EH (cell line): ENCODE results near the gene KIAA1671.
A peak's percentile ranks its signal among the peaks of the same experiment; 100 is the strongest.

ENCODE experiments used
- DNase-seq: peaks from one replicate; pipeline ENCODE4 v3.0.0-alpha.2; 2015; ENCODE audit warnings: low read depth

The KIAA1671 gene

DNA sequence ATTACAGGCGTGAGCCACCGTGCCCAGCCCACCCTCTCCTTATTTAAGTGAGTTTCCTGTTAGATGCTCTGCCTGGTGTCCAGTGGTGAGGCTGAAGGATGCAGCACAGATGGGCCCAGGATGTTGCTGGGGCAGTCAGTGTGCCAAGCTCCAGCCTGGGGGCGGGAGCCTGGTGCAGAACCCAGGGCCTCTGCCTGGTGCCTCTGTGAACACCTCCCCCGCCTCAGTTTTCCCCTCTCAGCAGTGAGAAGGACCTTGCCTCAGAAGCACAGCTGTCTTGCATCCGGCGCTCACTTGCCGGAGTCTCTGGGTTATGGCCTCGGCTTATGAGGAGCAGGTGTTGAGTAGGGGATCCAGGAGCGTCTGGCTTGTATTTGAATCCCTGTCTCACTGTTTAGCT lies 116.2 kb downstream of the KIAA1671 start:
- DNase-seq = no peak

DNA sequence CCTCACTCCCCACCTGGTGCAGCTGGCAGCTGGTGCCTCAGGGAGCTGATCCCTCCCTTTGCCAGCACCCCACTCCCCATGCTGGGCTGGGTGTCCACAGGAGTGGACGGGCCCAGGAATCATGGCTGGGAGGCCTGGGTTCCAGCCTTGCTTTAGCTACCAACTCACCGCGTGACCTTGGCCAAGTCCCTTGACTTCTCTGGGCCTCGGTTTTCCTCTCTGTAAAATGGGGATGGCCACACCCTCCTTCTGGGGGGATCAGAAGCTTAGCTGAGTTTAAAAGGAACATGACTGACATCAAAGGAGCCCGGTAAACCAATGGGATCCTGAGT lies 116.9 kb downstream of the KIAA1671 start:
- DNase-seq = no peak

DNA sequence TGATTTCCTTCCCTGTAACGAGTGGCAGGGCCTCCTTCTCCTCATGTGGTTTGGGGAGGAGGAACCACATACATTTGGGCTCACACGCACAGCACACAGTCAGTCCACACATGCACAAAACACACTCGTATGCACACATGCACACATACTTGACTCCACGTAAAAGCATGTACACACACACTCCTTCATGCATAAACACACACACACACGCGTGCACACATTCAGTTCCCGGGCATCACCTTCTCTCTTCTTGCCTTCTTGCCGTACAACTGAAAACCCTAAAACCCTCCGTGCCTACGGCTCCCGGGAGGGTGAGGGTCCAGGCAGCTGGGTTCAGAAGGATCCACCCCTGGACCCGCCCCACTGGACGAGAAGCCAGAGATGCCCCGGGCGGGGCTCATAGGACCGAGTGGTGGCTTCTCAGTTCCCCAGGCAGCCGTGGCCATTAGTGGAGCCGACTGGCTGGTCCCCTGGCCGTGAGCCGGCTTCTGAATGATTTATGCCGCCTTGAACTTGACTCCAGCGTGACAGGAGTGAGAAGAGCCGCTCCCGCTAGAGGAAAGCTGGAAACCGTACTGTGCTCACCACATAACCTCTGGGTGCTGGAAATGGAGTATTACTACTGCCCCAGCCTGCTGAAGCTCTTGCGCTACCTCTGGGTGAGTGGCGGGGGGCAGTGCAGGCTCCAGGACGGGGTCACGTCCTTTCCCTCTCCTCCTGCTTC lies 117.4 kb downstream of the KIAA1671 start:
- DNase-seq = no peak

DNA sequence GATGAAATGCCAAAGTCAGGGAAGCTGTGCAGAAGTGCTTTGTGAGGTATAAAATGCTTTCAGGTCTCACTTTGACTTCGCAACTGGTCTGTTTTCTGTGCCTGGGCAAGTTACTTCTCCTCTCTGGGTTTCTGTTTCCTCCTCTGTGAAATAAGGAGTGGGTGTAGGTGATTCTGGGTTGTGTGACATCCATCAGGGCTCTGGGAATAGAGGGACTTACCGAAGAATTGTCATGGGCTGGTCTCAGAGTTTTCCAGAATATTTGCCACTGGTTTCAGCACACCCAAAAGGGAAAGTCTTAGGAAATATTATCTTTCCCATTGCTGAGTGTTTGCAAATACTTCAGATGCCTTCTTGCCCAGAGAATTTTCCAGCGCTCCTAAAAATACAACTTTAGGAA lies 118.4 kb downstream of the KIAA1671 start:
- DNase-seq = no peak

DNA sequence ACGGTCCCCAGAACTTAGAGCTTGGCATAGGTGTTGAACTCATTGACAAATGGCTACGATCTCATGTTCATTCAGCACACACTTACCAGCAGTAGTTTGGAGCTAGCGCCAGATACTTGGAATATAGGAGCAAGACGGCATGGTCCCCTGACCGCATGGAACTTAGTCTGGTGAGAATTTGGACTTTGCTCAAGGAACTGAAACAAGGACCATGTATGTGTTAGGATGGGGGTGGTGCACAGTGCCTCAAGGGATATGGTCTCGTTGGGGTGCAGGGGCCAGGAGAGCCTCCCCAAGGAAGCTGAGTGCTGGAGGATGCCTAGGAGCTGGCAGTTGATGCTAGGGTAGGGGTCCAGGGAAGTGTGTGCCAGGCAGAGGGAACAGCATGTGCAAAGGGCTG lies 119.2 kb downstream of the KIAA1671 start:
- DNase-seq = no peak

DNA sequence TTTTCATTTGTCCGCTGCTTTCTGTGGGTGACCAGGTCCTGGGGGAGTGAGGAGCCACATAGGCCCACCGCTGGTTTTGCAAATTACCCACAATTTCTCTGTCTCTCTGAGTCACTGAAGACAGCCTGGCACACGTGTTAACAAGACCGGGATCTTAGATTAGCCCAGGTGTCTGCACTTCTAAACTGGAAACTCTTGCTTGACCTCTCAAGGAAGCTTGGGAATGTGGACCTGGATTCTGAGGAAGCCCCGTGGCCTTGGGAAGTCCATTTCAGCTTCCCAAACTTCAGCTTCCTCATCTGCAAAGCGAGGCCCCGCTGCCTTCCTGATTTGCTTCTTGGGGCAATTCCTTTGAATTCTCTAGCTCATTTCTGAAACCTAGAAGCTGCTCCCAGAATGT lies 119.9 kb downstream of the KIAA1671 start:
- DNase-seq = no peak

DNA sequence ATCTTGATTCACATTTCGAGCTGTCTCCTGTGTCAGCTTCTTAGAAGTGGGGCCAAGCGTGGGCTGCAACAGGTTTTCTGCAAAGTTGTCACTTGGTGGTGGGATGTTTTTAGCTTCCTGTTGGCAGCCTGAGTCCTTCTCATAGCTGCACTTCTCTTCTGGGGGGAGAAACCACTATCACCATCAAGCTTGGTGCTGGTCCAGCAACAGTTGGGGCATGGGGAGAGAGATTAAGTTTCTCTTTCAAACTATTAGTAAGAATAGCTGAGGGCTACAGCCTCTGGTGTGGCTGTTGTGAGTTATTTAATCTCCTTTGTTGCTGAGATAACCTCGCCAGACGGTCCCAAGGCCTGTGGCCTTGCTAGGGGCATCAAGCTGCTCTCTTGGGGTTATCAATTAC lies 123.8 kb downstream of the KIAA1671 start:
- DNase-seq = no peak

DNA sequence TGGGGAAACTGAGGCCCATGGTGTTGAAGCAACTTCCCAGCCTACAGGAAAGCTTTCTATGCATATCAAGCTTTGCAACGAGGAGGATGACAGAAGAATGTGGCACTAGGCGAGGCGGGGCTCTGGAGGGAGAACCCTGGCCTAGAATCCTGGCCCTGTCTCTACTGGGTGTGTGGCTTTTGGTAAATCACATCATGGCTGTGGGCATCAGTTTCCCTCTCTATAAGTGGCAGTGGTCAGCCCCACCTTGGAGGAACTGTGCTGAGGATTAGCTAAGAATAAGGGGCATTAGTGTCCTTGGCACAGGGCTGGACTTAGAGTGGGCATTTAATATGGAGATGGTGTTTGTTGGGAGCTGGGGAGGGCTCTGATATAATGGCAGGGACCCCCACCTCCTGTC lies 124.5 kb downstream of the KIAA1671 start:
- DNase-seq = no peak

DNA sequence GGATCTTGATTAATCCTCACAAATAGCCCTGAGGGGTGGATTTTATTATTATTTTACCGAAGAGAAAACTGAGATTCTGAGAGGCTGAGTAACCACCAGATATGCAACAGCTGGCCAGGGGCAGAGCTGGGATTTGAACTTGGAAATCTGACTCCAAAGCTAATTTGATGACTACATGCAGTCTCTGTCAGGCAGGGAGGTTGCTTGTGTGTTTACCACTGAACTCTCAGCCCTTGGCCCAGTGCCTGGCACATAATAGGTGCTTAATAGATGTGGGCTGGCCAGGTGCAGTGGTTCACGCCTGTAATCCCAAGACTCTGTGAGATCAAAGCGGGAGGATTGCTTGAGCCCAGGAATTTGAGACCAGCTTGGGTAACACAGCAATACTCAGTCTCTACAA lies 125.4 kb downstream of the KIAA1671 start:
- DNase-seq = no peak

DNA sequence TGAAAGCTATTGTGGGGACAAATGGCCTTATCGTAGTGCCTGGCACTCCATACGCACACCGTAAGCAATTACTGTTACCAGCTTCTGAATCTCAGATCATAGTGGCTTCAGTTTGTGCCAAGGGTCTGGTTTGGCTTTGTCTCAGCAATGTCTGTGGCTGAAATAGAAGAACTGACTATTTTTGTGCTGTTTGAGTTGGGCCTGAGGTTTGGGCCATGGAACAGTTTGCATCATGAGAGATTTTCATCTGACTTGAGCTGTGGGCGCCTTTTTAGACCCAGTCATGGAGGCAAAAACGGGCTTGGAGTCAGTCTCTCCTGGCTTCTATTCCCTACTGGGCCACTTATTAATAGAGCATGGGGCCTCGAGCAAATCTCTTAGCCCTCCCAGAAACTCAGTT lies 126.1 kb downstream of the KIAA1671 start:
- no peak for DNase-seq

DNA sequence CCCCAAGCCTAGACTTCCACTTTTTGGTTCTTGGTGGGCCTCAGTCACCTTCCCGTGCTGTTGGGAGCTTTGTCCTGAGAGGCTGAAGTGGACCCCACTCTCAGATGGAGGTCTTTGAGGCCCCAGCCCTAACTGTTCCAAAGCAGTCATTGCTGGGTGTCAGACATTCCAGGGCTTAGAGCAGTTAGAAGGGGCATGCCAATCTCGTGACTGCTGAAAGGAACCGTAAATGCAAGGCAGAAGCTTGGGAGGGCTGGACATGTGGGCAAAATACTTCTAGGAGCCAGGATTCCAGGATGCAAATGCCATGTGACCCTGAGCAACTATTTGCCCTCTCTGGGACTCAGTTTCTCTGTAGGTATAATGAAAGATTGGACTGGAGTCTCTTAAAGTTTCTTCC lies 128.3 kb downstream of the KIAA1671 start:
- no peak for DNase-seq

DNA sequence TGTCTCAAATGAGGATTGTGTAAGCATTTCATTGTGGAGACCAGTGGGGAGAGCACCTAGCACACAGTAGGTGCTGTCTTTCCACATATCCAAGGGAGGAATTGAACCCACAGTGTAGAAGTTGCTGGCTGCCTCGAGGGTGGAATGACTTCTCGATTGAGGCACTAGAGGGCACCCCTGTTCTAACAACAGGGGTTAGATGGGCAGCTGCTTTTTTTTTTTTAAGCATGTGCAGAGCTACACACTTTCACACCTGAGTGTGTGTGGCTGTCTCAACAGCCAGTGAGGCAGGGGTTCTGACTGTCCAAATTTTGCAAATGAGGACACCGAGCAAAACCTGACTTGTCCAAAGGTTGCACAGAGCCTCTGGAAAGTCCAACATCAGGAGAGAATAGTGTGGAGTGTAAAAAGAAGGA lies 128.9 kb downstream of the KIAA1671 start:
- DNase-seq = peak; percentile 1

DNA sequence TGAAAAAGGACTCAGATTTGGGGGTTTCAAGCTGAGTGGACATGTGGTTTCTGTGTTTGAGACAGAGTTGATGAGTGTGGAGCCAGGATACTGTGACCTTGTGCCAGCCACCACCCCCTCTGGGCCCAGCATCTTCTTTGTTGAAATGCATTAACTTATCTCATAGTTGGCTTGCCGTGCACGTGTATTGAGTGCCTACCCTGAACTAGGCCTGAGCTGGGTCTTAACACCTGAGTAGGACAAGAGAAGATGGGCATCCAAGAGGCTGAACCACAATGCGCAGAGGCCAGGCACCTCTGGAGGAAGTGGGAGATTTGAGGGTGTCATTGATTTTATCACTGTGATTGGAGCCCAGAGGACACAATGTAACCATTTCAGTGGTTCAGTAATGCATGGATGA lies 129.6 kb downstream of the KIAA1671 start:
- no peak for DNase-seq

DNA sequence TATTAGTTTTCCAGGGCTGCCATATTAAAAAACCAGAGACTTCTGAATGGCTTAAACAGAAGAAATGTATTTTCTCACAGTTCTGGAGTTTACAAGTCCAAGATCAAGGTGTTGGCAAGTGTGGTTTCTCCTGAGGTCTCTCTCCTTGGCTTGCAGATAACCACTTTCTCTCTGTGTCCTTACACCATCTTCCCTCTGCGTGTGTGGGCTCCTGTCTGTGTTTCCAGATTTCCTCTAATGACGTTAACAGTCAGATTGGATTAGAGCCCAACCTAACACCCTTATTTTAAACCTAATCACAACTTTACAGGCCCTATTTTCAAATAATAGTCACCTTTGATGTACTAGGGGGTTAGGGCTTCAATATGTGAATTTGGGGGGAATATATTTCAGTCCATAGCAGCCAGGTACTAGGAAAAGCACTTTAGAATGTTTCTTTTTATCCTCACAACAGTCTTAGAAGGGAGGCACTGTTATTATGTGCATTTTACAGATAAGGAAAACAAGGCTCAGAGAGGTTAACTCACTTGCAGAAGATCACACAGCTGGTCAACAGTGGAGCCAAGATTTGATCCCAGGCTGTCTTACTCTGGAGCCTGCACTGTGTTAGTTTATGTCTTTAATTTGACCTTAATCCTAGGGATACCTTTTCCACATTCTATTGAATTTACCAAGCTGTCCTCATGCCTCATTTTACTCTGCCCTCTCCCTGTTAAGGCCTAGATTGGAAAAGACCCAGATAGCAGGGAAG lies 130.7 kb downstream of the KIAA1671 start:
- no peak for DNase-seq

DNA sequence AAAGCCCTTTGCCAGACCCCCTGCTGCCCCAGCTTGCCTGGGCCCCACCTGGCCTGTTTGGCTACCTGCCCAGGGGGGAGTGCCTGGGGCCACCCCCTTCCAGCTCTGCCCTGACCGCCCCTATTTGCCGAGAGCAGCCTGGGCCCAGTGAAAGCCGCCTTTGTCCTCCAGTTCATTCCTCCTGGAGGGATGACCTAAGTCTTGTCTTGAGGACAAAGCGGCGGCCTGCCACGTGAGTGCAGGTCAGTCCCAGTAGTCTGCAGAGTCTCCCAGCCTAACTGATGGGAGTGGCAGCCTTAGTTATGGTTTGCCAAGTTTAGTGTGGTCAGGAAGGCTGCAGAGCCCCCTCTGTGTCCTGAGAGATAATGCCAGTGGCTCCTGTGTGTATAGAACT lies 131.3 kb downstream of the KIAA1671 start:
- DNase-seq = no peak

DNA sequence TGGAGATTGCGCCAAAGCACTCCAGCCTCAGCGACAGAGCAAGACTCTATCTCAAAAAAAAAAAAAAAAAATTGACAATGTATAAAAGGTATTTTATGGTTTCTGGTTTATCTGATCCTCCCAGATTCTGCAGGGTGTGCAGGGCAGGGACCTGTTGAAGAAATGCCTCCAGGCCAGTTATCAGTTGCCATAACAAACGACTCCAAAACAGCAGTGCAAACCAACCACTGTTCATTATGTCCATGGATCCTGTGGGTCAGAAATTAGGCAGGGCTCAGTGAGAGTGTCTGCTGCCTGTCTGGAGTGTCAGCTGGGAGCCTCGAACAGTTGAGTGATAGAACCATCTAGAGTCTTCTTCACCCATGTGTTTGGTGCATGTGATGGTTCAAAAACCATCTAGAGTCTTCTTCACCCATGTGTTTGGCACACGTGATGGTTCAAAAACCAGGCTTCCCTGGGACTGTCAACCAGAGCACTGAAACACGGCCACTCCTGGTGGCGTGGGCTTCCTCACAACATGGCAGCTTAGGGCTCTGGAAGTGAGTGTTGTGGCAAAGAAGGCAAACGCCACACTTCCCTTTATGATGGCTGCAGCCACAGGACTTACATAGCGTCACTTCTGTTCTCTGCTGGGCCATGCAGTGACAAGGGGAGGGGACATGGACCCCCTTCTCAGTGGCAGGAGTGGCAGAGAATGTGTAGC lies 132.0 kb downstream of the KIAA1671 start:
- no peak for DNase-seq

DNA sequence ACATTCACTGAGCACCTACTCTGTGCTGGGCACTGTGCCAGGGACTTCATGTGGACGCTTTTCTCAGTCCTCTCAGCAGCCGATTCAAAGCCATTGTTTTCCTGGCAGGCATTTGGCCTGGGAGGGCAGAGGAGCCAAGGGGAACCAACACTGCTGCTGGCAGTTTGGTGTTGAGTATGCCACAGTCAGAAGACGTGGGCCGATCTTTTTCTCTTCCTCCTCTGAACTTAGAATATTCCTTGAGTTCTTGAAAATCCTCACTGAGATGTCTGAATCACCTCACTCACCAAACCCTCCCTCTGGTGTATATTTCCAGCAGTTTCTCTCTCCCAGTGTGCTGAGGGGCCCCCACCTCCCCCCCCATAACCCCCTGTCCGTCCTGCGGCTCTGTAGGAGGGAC lies 132.6 kb downstream of the KIAA1671 start:
- DNase-seq = no peak

DNA sequence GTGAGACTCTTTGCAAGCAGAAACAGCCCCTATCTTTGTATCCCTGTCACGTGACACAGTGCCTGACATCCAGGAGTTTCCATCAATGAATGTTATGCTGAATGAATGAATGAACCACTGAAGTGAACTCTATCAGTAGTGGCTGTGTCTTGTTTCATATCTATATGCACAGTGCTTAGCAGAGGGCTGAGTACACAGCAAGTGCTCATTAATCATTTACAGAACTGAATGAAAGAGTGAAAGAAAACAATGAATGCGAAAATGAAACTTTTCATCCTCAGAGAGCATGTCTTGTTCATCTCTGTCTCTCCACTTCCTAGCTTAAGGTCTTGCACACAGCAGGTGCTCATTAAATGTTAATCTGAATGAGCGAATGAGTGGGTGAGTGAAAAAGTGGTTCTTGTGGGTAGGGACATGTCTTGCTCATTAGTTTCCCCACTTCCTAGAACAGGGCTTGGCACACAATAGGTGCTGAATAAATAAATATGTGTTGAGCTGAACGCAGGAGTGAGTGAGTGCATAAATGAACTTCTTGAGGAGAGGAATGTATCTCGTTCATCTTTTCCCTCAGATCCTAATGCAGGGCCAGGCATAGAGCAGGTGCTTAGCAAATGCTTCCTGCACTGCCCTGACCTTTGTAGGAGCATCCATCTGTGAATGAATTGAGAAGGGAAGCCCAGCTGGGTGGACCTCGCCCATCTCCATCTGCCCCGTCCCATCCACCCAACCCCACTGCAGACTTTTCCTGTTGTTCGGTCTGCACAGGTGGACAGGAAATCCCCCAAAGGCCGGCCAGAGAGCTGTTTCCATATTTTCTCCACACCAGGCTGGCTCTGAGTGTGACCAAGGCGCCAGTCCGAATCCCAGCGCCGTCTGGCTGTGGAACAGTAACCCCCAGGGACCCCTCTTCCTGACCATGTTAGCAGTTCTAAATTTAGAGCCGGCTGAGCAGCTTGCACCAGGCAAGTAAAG lies 133.7 kb downstream of the KIAA1671 start:
- DNase-seq = no peak

DNA sequence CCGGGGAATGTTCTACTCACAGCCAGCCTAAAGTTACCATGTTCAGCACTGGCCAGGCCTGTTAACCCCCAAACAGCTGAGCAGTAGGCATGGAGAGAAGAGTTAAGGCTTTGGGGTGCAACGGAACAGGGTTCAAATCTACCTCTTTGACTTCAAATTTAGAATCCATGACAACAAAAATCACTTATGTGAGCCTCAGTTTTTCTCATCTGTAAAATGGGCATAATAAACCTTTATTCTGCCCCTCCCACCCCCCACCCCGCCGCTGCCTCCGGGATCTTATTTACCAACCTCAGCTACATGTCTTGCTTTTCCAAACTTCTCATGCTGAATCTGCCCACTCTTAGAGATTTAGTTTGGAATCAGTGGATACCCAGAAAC lies 134.4 kb downstream of the KIAA1671 start:
- no peak for DNase-seq

DNA sequence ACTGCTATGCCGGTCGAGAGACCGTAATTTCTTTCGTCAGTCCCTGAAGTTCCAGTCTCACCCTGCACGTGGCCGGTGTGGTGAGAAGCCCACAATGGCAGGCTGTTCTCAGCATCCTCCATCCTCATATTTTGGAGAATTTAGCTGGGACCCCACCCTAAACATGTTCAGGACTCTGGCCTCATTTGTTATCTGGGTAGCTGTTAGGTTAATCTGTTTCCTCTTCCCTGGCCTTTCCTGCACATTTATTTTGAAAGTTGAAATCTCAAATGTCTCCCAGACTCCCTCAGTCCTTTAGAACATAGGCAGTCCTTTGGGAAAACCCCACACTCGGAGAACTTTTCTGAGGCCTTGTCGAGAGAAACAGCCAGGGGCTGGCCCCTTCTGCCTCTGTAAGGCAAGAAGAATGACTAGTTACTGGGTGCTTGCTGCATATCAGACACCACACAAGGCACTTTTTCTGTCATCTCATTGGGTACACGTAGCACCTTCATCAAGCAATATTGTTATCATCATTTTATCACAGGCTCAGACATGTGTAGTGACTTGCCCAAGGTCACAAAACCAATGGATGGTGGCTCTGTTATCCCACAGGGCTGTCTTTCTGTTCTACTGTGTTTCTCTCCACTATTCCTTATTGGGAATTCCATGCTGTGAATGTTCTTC lies 137.8 kb downstream of the KIAA1671 start:
- DNase-seq = no peak

DNA sequence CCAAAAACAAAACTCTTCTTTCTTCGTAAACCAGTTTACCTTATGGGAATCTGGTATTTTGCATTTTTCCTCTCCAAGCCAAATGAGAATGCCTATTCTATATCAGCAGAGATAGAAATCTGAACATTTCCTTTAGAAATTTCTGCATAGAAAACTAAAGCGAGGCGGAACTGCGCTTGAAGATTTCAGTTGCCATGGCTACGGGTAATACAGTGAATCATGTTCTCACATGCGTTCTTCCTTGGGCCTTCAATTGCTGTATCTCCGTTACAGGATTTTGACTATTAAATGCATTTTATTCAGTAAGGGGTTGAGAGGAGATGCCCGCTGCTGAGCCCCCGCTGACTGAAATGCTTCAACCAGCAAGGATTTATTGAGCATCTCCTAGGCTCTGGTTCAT lies 138.9 kb downstream of the KIAA1671 start:
- DNase-seq = no peak

DNA sequence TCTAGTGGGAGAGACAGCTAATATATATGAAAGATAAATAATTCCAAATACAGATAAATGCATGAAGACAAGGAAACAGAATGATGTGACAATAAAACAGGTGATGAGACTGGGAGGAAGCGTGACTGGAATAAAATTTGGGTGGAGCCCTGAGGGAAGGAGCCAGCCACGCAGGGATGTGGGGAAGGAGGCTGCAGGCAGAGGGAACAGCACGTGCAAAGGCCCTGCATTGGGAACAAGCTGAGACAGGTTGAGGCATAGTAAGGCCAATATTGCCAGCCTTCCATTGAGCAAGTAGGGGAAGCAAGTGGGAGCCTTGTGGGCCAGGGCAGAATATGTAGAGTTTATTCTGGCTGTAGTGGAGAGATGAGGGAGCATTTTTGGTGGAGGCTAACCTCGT lies 139.6 kb downstream of the KIAA1671 start:
- DNase-seq = no peak
